Measurements from ENCODE around the gene TRIP6.

Gene TRIP6

GRCh38 chr7:100867040-100867775, at the start of gene TRIP6:
Gene TRIP6, plus strand, starts transcription at chr7:100867387. Its CDS starts 111 bp downstream, at chr7:100867498.
- DNase-seq (ENCODE audit: low spot score) = peak; percentile 88

DNA sequence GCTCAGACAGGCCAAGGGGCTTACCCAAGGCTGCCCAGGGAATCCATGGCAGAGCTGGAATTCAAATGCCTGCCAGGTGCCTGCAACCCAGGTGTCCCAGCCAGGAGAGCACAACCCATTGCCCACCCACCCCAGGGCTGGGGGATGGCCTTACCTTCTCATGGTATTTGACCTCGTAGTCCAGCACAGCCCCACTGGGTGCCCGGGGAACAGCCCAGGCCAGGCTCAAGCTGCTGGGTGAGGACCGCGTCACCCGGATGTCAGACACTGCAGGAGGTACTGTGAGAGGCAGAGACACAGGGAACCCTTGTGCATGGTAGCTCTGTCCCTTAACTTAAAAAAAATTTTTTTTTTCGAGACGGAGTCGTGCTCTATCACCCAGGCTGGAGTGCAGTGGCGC, 48.8 kb upstream of the TRIP6 start:
- DNase-seq (ENCODE audit: low spot score) = no peak

DNA sequence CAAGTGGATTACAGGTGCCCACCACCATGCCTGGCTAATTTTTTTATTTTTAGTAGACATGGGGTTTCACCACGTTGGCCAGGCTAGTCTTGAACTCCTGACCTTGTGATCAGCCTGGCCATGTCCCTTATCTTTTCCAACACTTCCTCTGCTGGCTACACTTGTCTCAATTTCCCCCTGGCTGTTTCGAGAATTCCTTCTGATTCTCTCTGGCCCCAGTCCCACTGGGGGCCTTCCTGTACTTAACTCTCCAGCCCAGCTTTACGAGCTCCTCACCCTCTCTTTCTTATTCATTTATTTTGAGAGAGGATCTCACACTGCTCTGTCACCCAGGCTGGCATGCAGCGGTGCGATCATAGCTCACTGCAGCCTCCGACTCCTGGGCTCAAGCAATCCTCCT, 48.4 kb upstream of the TRIP6 start:
- no peak for DNase-seq (ENCODE audit: low spot score)

- DNase-seq (ENCODE audit: low spot score) = no peak
Measured at GRCh38 chr7:100819586-100819985, 47.6 kb upstream of the TRIP6 start.

DNA sequence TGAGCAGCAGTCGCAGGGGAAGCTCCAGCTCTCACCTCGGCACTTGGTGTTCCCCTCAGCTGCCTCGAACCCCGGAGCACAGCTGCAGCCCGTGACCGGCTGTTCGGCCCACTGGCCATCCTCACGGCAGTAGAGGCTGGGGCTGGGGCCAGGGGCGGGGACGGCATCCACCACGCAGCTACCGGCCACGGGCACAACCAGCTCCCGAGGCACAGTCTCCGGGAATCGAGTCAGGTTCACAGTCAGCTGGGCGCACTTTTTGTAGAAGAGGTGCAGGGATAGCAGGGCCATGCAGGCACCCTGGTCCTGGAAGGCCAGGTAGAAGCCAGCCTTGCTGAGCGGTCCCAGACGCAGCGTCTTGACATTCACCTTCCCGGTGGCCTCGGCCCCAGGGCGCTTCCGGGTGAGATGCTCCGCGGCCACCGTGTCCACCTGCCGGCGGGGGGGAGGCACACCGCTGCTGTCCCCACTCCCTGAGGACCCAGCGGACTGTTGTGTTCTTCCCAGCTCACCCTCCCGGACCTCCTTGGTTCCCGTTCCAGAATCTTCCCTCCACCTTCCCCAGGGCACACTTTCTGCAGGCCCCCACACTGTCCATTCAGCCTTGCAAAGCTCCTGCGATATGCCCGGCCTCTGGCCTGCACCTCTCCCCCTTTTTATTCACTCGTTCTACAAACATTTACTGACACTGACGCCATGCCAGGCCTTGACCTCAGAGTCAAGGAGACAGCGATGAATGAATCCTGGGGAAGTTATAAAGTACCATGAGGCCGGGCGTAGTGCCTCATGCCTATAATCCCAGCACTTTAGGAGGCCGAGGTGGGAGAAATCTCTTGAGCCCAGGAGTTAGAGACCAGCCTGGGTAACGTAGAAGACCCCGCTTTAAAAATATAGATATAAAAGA, 44.7 kb upstream of the TRIP6 start:
- DNase-seq (ENCODE audit: low spot score) = no peak

DNA sequence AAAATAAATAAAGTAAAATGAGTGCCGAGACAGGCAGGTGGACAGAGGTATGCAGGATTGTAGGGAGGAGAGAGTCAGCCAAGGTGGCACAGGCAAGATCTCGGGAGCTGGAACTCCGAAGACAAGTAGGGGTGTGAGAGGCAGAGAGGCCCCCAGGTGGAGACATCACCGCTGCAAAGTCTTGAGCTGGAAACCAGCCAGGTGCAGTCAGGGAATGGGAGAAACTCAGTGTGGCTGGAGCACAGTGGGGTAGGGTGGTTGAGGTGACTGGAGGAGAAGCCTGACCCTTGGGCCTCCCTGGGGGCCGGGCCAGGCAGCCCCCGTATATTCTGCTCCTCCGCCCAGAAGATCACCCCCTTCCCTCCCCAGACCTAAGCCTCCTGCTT, 44.1 kb upstream of the TRIP6 start:
- no peak for DNase-seq (ENCODE audit: low spot score)

- no peak for DNase-seq (ENCODE audit: low spot score)
Measured at GRCh38 chr7:100823534-100823933, 43.7 kb upstream of the TRIP6 start.

GRCh38 chr7:100824499-100825214, 42.5 kb upstream of the TRIP6 start:
- DNase-seq (ENCODE audit: low spot score) = no peak

DNA sequence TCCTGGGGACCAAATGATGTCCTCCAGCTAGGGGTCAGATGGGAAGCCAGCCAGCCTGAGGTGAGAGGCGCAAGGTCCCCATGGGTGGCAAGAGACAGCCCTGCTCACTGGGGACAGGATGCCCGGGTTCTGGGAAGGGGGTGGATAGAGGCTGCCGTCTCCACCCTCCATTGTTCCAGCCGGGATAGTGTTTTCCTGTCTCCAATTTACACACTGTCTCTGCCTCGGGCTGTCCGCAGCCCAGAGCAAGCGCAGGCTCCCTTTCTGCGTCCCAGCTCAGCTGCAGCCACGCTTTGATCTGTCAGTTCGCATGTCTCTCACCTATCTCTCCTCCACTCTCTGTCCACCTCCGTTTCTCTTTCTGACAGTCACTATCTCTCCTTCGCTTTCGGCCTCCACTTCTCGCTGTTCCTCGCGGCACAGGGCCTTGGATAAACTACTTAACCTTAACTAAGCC, 41.9 kb upstream of the TRIP6 start:
- no peak for DNase-seq (ENCODE audit: low spot score)

DNA sequence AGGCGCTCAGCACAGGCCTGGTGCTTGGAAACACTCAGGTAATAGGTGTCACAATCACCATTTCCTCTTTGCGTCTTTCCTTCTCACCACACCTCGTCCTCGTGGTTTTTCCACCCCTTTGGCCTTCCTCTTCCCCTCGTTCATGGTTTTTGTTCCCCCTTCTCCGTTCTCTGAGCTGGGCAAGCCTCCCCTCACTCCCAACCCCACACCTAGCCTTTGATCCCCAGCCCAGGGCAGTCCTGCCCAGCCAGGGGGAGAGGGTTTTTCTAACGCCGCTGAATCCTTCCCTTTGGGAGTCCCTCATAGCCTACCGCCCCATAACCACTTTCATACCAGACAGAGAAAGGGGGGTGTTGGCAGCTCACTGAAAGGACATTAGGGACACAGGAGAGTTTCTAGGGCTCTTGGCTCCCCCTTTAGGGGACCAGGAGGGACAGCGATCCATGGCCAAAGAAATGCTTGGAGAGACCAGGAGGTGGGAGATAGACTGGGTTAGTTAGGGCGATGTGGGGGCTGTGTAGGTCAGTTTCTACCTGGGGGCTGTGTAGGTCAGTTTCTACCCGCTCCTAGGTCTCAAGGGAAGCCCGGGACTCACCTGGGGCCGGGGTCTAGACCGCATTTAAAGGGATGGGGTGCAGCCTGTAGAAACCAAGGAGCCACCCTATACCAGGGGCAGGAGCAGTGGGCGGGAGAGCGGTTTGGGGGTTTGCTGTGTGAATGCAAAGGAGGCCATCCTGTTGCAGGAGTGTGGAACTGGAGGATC, 41.3 kb upstream of the TRIP6 start:
- no peak for DNase-seq (ENCODE audit: low spot score)

GRCh38 chr7:100826514-100827329, 40.5 kb upstream of the TRIP6 start:
- DNase-seq (ENCODE audit: low spot score) = no peak

DNA sequence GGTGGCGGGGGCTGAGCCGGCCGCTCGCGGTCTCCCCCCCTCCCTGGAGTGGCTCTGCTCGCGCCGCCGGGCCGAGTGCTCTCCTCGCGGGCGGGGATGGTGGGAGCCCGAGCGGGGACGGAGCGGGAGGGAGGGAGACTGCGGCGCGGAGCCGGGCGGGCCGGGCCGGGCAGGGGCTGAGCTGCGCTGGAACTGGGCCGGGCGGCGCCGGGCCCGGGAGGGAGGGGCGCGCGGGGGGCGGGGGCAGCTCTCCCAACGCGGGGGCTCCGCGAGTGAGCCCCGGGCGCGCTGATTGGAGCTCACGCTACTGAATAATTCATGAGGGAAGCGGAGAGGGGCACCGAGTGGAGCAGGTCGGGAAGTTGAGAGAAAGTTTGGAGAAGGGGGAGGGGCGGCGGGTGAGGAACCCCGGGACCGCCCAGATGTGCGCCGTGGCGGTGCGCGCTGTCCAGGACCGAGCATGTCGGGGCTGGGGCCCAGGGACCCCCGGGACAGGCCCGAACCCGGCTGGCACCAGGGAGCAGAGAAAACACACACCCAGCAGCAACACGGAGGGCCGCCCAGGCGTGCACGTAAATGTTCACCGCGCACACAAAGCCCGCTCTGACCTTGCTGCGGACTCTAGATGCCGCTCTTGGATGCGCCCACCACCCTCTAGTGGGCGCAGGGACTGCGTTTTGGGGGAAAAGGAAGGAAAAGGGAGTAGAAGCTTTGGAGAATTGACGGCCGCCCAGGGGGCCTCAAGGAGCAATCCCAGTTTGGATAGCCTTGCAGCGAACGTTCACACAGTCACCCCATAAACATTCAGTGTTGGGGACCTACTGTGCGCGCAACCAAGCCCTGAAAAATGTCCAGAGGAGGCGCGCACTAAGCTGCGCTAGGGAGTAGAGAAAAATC, 39.6 kb upstream of the TRIP6 start, which contains the start of gene EPHB4:
Gene EPHB4 (minus strand): TSS at position 194 of the 897 bp plus-strand sequence. CDS start 493 bp downstream, outside the sequence.
- no peak for DNase-seq (ENCODE audit: low spot score)

- DNase-seq (ENCODE audit: low spot score) = no peak
Measured at GRCh38 chr7:100829150-100829716, 38.0 kb upstream of the TRIP6 start.

DNA sequence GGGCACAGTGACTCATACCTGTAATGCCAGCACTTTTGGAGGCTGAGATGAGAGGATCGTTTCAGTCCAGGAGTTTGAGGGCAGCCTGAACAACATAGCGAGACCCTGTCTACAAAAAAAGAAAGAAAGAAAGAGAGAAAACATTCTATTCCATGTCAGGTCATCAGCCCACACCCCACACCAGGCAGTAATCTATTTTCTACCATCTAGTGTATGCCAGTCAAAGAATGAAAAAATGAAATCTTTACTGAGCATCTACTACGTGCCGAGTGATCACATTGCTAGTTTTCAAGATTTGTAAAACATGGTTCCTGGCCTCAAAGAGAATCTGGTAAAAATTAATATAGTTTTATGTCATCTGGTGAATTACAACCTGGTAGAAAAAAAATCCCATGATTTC, 36.8 kb upstream of the TRIP6 start:
- no peak for DNase-seq (ENCODE audit: low spot score)

DNA sequence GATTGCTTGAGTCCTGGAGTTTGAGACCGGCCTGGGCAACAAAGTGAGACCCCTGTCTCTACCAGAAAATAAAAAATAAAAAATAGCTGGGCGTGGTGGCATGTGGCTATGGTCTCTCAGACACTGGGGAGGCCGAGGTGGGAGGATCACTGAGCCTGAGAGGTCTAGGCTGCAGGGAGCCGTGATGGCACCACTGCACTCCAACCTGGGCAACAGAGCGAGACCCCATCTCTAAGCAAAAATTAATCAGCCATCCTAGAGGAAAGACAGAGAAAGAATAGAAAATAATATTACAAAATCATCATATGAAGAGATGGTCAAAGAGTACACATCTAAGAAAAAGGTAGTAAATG, 34.9 kb upstream of the TRIP6 start:
- no peak for DNase-seq (ENCODE audit: low spot score)

DNA sequence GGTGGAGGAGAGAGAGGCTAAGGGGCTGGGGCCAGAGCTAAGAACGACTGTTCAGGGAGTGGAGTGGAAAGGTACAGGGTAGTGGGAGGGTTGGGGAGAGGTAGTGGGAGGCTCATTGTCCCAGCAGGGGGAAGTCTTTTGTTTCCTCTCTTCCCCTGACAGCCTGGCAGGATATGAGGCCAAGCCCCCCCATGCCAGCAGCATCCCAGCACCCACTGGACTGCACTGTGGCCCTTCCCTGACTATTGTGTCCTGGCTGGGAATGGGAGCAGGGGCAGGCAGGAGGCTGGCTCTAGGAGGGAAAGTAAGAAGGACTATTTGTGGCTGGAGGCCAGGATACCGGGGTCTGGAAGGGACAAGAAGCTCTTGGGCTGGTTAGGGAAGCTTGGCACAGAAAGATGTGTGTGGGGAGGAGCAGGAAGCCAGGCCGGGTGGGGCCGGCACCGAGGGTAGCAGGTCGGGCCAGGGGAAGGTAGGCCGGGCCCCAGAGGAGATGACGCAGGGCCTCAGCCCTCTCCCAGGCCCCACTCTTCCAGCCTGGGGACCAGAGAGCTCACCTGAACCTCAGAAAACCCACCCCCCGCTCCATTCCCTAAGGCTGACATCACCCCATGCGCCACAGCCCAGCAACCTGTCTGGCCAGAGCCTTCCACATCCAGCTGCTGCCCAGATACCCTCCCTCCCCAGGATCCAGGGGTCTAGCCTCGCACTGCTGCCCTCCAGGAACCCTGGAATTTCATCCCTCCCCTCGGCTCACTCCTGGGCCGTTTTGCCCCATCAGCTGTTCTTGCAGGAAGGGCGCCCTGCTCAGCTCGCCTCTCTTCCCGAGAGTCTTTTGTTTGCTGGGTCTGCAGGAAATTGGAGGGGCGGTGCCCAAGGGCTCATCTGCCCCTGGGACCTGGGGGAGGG, 31.0 kb upstream of the TRIP6 start:
- DNase-seq (ENCODE audit: low spot score) = no peak

GRCh38 chr7:100836812-100837098, 30.4 kb upstream of the TRIP6 start:
- DNase-seq (ENCODE audit: low spot score) = no peak

DNA sequence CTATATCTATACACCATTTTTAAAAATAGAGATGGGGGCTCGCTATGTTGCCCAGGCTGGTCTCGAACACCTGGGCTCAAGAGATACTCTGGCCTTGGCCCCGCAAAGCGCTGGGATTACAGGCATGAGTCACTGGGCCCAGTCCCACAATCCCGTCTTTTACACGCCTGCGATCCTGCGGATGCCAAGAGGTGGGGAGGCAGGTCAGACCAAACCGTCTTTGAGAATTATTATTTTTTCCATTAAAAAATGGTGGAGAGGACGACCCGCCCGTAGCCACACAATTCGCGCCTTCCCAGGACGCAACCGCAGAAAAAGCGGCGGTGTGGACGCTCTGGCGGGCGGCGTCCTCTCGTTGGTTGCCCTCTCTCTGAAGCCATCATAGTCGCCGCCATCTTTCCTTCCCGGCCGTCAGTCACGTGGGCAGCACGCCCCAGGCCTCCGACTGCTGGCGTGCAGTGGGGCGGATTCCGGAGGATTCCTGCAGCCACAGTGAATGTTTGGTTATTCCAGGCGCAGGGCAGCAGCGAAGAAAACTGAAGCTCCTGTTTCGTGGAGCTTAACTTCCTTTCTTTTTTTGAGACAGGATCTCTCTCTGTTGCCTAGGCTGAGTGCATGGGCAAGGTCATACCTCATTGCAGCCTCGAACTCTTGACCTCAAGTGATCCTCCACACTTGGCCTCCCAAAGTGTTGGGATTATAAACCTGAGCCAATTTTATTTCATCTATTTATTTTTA, 29.9 kb upstream of the TRIP6 start:
- peak; percentile 95 for DNase-seq (ENCODE audit: low spot score)
